Prostate gland (tissue), 2 donors: Measurements from ENCODE around the gene CLIP3. TPM values are rescaled to one million over a fixed set of nuclear protein-coding genes. Genes with fewer than 3 reads are reported as not detected.

Experiments used
- DNase-seq: peaks from one replicate; pipeline ENCODE4 v3.0.0-alpha.2; 2019; ENCODE audit warnings: low spot score
- H3K27ac ChIP-seq, 2 donors: fragments of 200-600 bp; sonication (generic); 2 replicates each; pipeline ENCODE4 v1.5.1; 2017 to 2019
- H3K27me3 ChIP-seq: fragments of 200-600 bp; sonication (generic); replicated peaks from 2 replicates; pipeline ENCODE4 v1.5.1; 2019; ENCODE audit not compliant: insufficient read depth
- H3K36me3 ChIP-seq, 2 donors: fragments of 200-600 bp; sonication (generic); 1 replicate in 1 of 2; 2 replicates in 1 of 2; pipeline versions ENCODE4 v1.5.1 to v1.8.1; 2017 to 2019
- H3K4me1 ChIP-seq: fragments of 200-600 bp; sonication (generic); replicated peaks from 2 replicates; pipeline ENCODE4 v1.5.1; 2019
- H3K4me3 ChIP-seq, 2 donors: fragments of 200-600 bp; sonication (generic); 2 replicates each; pipeline ENCODE4 v1.5.1; 2017 to 2019
- H3K9me3 ChIP-seq: fragments of 200-600 bp; sonication (generic); 2 replicates; pipeline ENCODE4 v1.5.1; 2017
- CTCF ChIP-seq, 4 experiments: fragments of 200-600 bp in 2 of 4; fragments of 450-650 bp in 2 of 4; sonication (generic) in 2 of 4; IDR thresholded peaks; 1 replicate in 3 of 4; 2 replicates in 1 of 4; pipeline ENCODE4 v1.5.1; 2016 to 2019; ENCODE audit warnings: antibody characterized with exemption in 4 of 4, mild to moderate bottlenecking in 2 of 4, moderate library complexity in 2 of 4
- POLR2A ChIP-seq: fragments of 450-650 bp; IDR thresholded peaks from one replicate; pipeline ENCODE4 v1.6.1; 2016; ENCODE audit warnings: antibody characterized with exemption, mild to moderate bottlenecking
- POLR2AphosphoS5 ChIP-seq: sonication (generic); formaldehyde crosslinking; IDR thresholded peaks from one replicate; pipeline ENCODE4 v1.6.1; 2017; ENCODE audit warnings: antibody characterized with exemption
- WGBS: methylation state at CpG from one replicate; pipeline ENCODE4 v1.1.5; 2018; 5-methylcytosine and 5-hydroxymethylcytosine counted together
- intact Hi-C: fragments of 100-400 bp; cut with DNase I; formaldehyde crosslinking; loops from one replicate; pipeline ENCODE4 v1.14.2; 2022
- total RNA-seq, 2 donors: library from RNA; depleted of rRNA; stranded (reverse); fragments of >200 nt; gene quantifications; one replicate each; pipeline ENCODE4 v1.1.0, GENCODE V29; 2016

The CLIP3 gene
- total RNA-seq, 2 donors from 2014 or later = 7.4 to 31.2 TPM

GRCh38 chr19:36040495-36040894 lies 7.8 kb upstream of the CLIP3 start:
- DNase-seq = no peak
- no peak overlapping the region for H3K4me3 ChIP-seq
- no peaks in the 10 kb centered on the region for H3K9me3 ChIP-seq
- H3K4me1 ChIP-seq = no peaks in the 10 kb centered on the region
- no peak overlapping the region for H3K27ac ChIP-seq
- H3K27me3 ChIP-seq = no peaks in the 10 kb centered on the region
- no peak for TF ChIP-seq POLR2A
- TF ChIP-seq POLR2AphosphoS5 = no peak
- TF ChIP-seq CTCF (IDR thresholded peaks at IDR 0.05) = no peak
- intact Hi-C loops = no loop called here
- H3K36me3 ChIP-seq = no peaks in the 10 kb centered on the region
- WGBS = 61% methylated on average over 6 of the region's 6 CpGs

- H3K27me3 ChIP-seq = no peaks in the 10 kb centered on the region
- H3K4me3 ChIP-seq = no peak overlapping the region
- H3K9me3 ChIP-seq = no peaks in the 10 kb centered on the region
- H3K27ac ChIP-seq = no peak overlapping the region
- 92% methylated on average over 6 of the region's 6 CpGs for WGBS
- no peak for DNase-seq
- intact Hi-C loops = no loop called here
- no peaks in the 10 kb centered on the region for H3K36me3 ChIP-seq
- H3K4me1 ChIP-seq = no peaks in the 10 kb centered on the region
- no peak for TF ChIP-seq POLR2AphosphoS5
- TF ChIP-seq POLR2A = no peak
- TF ChIP-seq CTCF (IDR thresholded peaks at IDR 0.05) = no peak
These were observed 1.4 kb downstream of the CLIP3 start for GRCh38 chr19:36031308-36031707.

GRCh38 chr19:36030264-36031148 lies 2.2 kb downstream of the CLIP3 start:
- WGBS = 86% methylated on average over 8 of the region's 8 CpGs
- intact Hi-C loops = no loop called here
- no peaks in the 10 kb centered on the region for H3K27me3 ChIP-seq
- H3K9me3 ChIP-seq = no peaks in the 10 kb centered on the region
- H3K27ac ChIP-seq = no peak overlapping the region
- H3K36me3 ChIP-seq = no peaks in the 10 kb centered on the region
- no peak for TF ChIP-seq CTCF (IDR thresholded peaks at IDR 0.05)
- no peak for TF ChIP-seq POLR2A
- no peak for TF ChIP-seq POLR2AphosphoS5
- H3K4me3 ChIP-seq = no peak overlapping the region
- no peaks in the 10 kb centered on the region for H3K4me1 ChIP-seq
- no peak for DNase-seq

- H3K36me3 ChIP-seq = no peaks in the 10 kb centered on the region
- TF ChIP-seq CTCF (IDR thresholded peaks at IDR 0.05) (no peak), POLR2A (no peak), POLR2AphosphoS5 (no peak)
- H3K9me3 ChIP-seq = no peaks in the 10 kb centered on the region
- no peak overlapping the region for H3K27ac ChIP-seq
- no peaks in the 10 kb centered on the region for H3K4me1 ChIP-seq
- 72% methylated on average over 10 of the region's 10 CpGs for WGBS
- intact Hi-C loops = loop anchor here (2.0 kb wide), 1 partner anchor 24 kb away; no protein-coding TSS in a partner anchor
- no peaks in the 10 kb centered on the region for H3K27me3 ChIP-seq
- H3K4me3 ChIP-seq = no peak overlapping the region
- no peak for DNase-seq
These were observed 4.2 kb downstream of the CLIP3 start for GRCh38 chr19:36028313-36029041.
